ENCODE data around the gene KCNV2.

Gene KCNV2

DNA sequence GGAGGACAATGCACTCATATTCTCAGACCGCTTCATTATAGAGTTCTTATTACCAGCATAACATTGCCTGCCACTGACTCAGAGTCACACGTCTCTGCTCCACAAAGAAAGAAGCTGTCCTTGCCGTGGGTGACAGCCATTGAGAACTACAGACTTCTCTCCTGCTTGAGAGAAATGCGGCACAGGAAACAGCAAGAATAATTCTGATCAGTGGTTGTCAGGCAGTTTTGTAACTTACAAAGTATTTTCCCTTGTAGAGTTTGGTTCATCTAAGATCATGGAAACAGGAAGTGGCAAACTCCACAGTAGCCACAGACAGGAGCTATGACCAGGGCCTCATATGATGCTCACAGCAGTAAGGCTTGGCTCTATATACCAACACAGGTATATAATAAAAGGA lies 47.0 kb downstream of the KCNV2 start:
- H3K4me3 ChIP-seq (ENCODE audit: low read depth, low read length) = no peak overlapping the region
- no peak for DNase-seq (ENCODE audit: low read depth)
- TF ChIP-seq, protein P1, sequence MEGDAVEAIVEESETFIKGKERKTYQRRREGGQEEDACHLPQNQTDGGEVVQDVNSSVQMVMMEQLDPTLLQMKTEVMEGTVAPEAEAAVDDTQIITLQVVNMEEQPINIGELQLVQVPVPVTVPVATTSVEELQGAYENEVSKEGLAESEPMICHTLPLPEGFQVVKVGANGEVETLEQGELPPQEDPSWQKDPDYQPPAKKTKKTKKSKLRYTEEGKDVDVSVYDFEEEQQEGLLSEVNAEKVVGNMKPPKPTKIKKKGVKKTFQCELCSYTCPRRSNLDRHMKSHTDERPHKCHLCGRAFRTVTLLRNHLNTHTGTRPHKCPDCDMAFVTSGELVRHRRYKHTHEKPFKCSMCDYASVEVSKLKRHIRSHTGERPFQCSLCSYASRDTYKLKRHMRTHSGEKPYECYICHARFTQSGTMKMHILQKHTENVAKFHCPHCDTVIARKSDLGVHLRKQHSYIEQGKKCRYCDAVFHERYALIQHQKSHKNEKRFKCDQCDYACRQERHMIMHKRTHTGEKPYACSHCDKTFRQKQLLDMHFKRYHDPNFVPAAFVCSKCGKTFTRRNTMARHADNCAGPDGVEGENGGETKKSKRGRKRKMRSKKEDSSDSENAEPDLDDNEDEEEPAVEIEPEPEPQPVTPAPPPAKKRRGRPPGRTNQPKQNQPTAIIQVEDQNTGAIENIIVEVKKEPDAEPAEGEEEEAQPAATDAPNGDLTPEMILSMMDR (IDR thresholded peaks at IDR 0.05; ENCODE audit: control insufficient read depth, extremely low read depth, insufficient read depth) = no peak

DNA sequence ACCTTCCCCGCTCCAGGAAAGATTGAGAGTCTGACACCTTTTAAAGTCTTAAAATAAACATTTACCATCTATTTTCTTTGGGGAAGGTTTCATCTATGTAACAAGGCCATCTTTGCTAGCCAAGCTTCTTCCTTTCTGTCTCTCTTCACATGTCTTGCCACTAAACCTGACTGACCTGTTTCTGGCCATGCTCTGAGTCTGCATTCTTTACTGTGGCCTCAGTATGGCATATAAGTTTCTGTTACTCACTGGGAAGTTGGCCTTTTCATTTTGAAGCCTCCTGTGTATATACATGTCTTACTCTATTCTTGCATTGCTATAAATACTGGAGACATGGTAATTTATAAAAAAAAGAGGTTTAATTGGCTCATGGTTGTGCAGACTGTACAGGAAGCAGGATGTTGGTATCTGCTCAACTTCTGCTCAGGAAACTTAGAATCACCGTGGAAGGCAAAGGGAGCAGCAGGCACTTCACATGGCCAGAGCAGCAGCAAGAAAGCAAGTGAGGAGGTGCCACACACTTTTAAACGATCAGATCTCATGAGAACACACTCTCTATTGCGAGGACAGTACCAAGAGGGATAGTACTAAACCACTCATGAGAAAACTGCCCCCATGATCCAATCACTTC lies 48.1 kb downstream of the KCNV2 start:
- H3K4me3 ChIP-seq (ENCODE audit: low read depth, low read length) = no peak overlapping the region
- DNase-seq (ENCODE audit: low read depth) = peak; percentile 74
- TF ChIP-seq, protein P1 (IDR thresholded peaks at IDR 0.05; ENCODE audit: control insufficient read depth, extremely low read depth, insufficient read depth) = no peak

DNA sequence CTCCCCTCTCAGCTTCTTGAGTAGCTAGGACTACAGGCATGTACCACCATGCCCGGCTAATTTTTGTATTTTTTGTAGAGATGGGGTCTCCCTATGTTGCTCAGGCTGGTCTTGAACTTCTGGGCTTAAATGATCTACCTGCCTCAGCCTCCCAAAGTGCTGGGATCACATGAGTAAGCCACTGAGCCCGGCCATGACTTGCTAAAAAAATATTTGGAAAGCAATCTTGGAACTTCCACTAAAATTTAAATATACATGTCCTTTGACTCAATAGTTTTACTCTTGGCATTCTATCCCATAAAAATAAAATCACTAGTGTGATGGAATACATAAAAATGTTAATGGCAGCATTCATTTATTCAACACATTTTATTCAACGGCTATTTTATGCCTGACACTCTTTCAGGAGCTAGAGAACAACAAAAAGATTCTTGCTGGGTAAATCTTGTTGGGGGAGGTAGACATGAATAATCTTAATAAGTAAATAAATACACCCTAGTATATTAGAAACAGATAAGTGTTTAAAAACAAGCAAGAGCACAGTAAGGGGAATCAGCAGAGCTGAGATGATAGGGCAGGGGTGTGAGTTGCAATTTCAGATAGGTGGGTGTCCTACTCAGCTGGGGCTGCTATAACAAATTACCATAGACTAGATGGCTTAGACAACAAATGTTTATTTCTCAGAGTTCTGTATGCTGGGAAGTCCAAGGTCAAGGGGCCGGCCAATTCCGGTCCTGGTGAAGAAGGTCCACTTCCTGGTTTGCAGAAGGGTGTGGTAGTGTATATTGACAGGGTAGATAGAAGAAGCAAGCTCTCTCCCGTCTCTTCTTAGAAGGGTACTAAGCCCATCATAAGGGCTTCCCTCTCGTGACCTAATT lies 50.7 kb downstream of the KCNV2 start:
- no peak overlapping the region for H3K4me3 ChIP-seq (ENCODE audit: low read depth, low read length)
- no peak for DNase-seq (ENCODE audit: low read depth)
- TF ChIP-seq, protein P1 (IDR thresholded peaks at IDR 0.05; ENCODE audit: control insufficient read depth, extremely low read depth, insufficient read depth) = no peak

DNA sequence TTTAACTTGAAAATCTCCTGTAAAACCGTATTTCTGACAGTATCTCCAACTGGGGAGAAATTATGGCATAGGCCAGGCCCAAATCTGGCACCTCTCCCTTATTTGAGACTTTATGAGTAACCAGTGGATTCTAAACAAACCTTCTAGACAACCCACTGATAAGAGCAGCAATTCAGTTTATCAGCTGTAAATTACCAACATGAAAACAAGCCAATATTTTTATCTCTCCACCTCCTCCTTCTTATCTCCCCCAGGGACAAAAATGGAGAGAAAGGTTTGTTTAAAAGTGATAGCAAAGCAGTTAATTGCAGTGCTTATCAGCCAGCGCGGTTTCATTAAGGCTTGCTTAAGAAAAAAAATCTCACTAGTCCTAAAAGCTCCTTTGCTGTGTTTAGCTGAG lies 53.8 kb downstream of the KCNV2 start:
- TF ChIP-seq, protein P1 (IDR thresholded peaks at IDR 0.05; ENCODE audit: control insufficient read depth, extremely low read depth, insufficient read depth) = no peak
- no peak for DNase-seq (ENCODE audit: low read depth)

DNA sequence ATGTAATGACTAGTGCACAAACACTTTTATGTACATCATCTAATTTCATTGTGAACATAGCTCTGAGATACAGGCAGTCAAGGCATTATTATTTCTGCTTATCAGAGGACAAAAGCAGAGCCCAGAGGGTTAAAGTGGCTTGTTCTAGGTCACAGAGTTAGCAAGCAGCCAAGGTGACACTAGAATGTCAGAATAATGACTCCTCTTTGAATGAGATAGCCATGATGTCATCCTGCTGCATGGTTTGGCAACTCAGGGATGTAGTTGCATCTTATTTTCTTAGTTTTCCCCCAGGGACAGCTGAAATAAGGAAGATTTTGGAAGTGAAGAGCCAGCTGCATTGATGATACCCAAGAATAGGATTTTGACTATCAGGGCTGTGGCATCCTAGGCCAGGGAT lies 54.4 kb downstream of the KCNV2 start:
- DNase-seq (ENCODE audit: low read depth) = no peak
- no peak overlapping the region for H3K4me3 ChIP-seq (ENCODE audit: low read depth, low read length)
- TF ChIP-seq, protein P1 (IDR thresholded peaks at IDR 0.05; ENCODE audit: control insufficient read depth, extremely low read depth, insufficient read depth) = no peak

More for the DNA sequence above, 53.8 kb downstream of the KCNV2 start:
- no peak overlapping the region for H3K4me3 ChIP-seq (ENCODE audit: low read depth, low read length)

DNA sequence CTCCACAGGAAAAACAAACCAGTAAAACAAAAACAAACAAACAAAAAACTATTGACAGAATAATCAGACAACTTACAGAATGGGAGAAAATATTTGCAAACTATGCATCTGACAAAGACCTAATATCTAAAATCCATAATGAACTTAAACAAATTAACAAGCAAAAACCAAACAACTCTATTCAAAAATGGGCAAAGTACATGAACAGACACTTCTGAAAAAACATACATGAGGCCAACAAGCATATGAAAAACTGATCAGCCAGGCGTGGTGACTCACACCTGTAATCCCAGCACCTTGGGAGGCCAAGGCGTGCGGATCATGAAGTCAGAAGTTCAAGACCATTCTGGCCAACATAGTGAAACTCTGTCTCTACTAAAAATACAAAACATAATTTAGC lies 60.1 kb downstream of the KCNV2 start:
- TF ChIP-seq, protein P1 (IDR thresholded peaks at IDR 0.05; ENCODE audit: control insufficient read depth, extremely low read depth, insufficient read depth) = no peak
- H3K4me3 ChIP-seq (ENCODE audit: low read depth, low read length) = no peak overlapping the region
- DNase-seq (ENCODE audit: low read depth) = no peak
